HEK293T (cell line): ENCODE results near the gene FBH1.
A peak's percentile ranks its signal among the peaks of the same experiment; 100 is the strongest.
"Not testable (repeated sequence)": the region's sequence is repeated elsewhere in the genome, so short reads cannot be mapped to it uniquely, and the experiment has no call there.

Source experiments
- CTCF ChIA-PET: fragments of 350-600 bp; formaldehyde crosslinking; extraction: SDS; loops from one replicate; lab custom pipeline; 2021; ENCODE audit warnings: antibody characterized with exemption, inconsistent platforms; lab: Yijun Ruan, JAX
- POLR2A ChIA-PET: fragments of 350-600 bp; formaldehyde crosslinking; extraction: SDS; loops from one replicate; lab custom pipeline; 2020; ENCODE audit warnings: antibody characterized with exemption, inconsistent platforms; lab: Yijun Ruan, JAX
- DNase-seq: peaks from one replicate; pipeline ENCODE4 v3.0.0; 2012; ENCODE audit warnings: mixed read lengths; ENCODE audit errors: extremely low spot score
- ARNT ChIP-seq: fragments of 450-650 bp; IDR thresholded peaks from 2 replicates; pipeline ENCODE4 v1.6.1; 2017; ENCODE audit warnings: mild to moderate bottlenecking
- BHLHE40 ChIP-seq: fragments of 450-650 bp; IDR thresholded peaks from 2 replicates; pipeline ENCODE4 v1.6.1; 2016; ENCODE audit warnings: mild to moderate bottlenecking, moderate library complexity, borderline replicate concordance
- CTBP1 ChIP-seq: fragments of 450-650 bp; IDR thresholded peaks from 2 replicates; pipeline ENCODE4 v1.6.1; 2016; ENCODE audit warnings: borderline replicate concordance
- ELF4 ChIP-seq: fragments of 450-650 bp; IDR thresholded peaks from 2 replicates; pipeline ENCODE4 v1.6.1; 2017; ENCODE audit warnings: antibody characterized with exemption
- FOXA1 ChIP-seq: fragments of 450-650 bp; IDR thresholded peaks from 2 replicates; pipeline ENCODE4 v1.6.1; 2016; ENCODE audit warnings: mild to moderate bottlenecking
- FOXK2 ChIP-seq: fragments of 450-650 bp; IDR thresholded peaks from 2 replicates; pipeline ENCODE4 v1.6.1; 2016; ENCODE audit warnings: mild to moderate bottlenecking
- FOXM1 ChIP-seq: fragments of 450-650 bp; IDR thresholded peaks from 2 replicates; pipeline ENCODE4 v1.6.1; 2017; ENCODE audit warnings: mild to moderate bottlenecking, borderline replicate concordance
- HDGF ChIP-seq: fragments of 450-650 bp; IDR thresholded peaks from 2 replicates; pipeline ENCODE4 v1.6.1; 2017; ENCODE audit warnings: antibody characterized with exemption, borderline replicate concordance
- L3MBTL2 ChIP-seq: fragments of 450-650 bp; conservative IDR thresholded peaks from 2 replicates; pipeline ENCODE4 v1.6.1; 2016; ENCODE audit warnings: mild to moderate bottlenecking
- LEF1 ChIP-seq: fragments of 450-650 bp; IDR thresholded peaks from 2 replicates; pipeline ENCODE4 v1.6.1; 2017; ENCODE audit warnings: mild to moderate bottlenecking, borderline replicate concordance
- NFRKB ChIP-seq: fragments of 450-650 bp; IDR thresholded peaks from 2 replicates; pipeline ENCODE4 v1.6.1; 2016; ENCODE audit warnings: mild to moderate bottlenecking, moderate library complexity
- PKNOX1 ChIP-seq: fragments of 450-650 bp; IDR thresholded peaks from 2 replicates; pipeline ENCODE4 v1.6.1; 2016
- SP1 ChIP-seq: fragments of 450-650 bp; IDR thresholded peaks from 2 replicates; pipeline ENCODE4 v1.6.1; 2017
- SUZ12 ChIP-seq: fragments of 450-650 bp; IDR thresholded peaks from 2 replicates; pipeline ENCODE4 v1.6.1; 2016; ENCODE audit warnings: mild to moderate bottlenecking
- TARDBP ChIP-seq: fragments of 450-650 bp; IDR thresholded peaks from 2 replicates; pipeline ENCODE4 v1.6.1; 2016
- ZNF384 ChIP-seq: fragments of 450-650 bp; IDR thresholded peaks from 2 replicates; pipeline ENCODE4 v1.6.1; 2016

Gene FBH1

GRCh38 chr10:5844345-5845055, 45.5 kb upstream of the FBH1 start:
- CTCF ChIA-PET, result no interaction called here
- no peak for TF ChIP-seq SP1
- no peak for TF ChIP-seq ELF4
- TF ChIP-seq SUZ12, result no peak
- POLR2A ChIA-PET, result interaction anchor here (0.6 to 2.5 kb wide), 2 partner anchors 30 to 33 kb away, joined by 3 to 17 read pairs; partner anchors contain the start of gene GDI2
- no peak for DNase-seq

- POLR2A ChIA-PET, CTCF ChIA-PET, DNase-seq: not testable (repeated sequence)
Measured at GRCh38 chr10:5846667-5847066, 43.4 kb upstream of the FBH1 start.

- POLR2A ChIA-PET, result interaction anchor here (1.5 kb wide), 1 partner anchor 40 kb away, joined by 3 read pairs; no protein-coding TSS in a partner anchor
- CTCF ChIA-PET, result no interaction called here
- DNase-seq, result no peak
- TF ChIP-seq PKNOX1 (peak; percentile 74), FOXA1 (no peak)
Measured at GRCh38 chr10:5854131-5854475, 35.9 kb upstream of the FBH1 start.

GRCh38 chr10:5855979-5856700, 33.9 kb upstream of the FBH1 start:
- CTCF ChIA-PET, result no interaction called here
- TF ChIP-seq L3MBTL2 (no peak), NFRKB (no peak), CTBP1 (no peak), HDGF (no peak), BHLHE40 (no peak), SP1 (no peak), FOXK2 (no peak), ELF4 (no peak), LEF1 (no peak), FOXM1 (no peak), SUZ12 (no peak), FOXA1 (no peak), TARDBP (no peak), ZNF384 (no peak), ARNT (no peak), PKNOX1 (no peak)
- no peak for DNase-seq
- POLR2A ChIA-PET, result interaction anchor here (1.1 kb wide), 1 partner anchor 43 kb away, joined by 3 read pairs; the partner anchor contains the start of gene GDI2

GRCh38 chr10:5856701-5857004, 33.4 kb upstream of the FBH1 start:
- DNase-seq, result no peak
- POLR2A ChIA-PET, result interaction anchor here (1.1 kb wide), 1 partner anchor 43 kb away, joined by 3 read pairs; the partner anchor contains the start of gene GDI2
- CTCF ChIA-PET, result no interaction called here
- TF ChIP-seq BHLHE40 (no peak), TARDBP (no peak), SP1 (no peak), LEF1 (no peak), FOXA1 (no peak), PKNOX1 (no peak), HDGF (no peak), FOXK2 (no peak), L3MBTL2 (no peak), FOXM1 (no peak), SUZ12 (no peak), ELF4 (no peak), ZNF384 (no peak)

GRCh38 chr10:5858811-5859210, 31.2 kb upstream of the FBH1 start:
- no peak for DNase-seq
- ChIA-PET POLR2A (interaction anchor here (1.5 kb wide), 2 partner anchors 10 to 45 kb away, joined by 3 to 6 read pairs; partner anchors contain the start of gene GDI2), CTCF (interaction anchor here (1.1 kb wide), 1 partner anchor 71 kb away, joined by 3 read pairs; no protein-coding TSS in a partner anchor)
- no peak for TF ChIP-seq ELF4
- no peak for TF ChIP-seq BHLHE40
- TF ChIP-seq NFRKB, result no peak
- no peak for TF ChIP-seq HDGF
- TF ChIP-seq CTBP1, result no peak
- TF ChIP-seq ARNT, result no peak
- no peak for TF ChIP-seq SP1
- no peak for TF ChIP-seq PKNOX1
